Measurements from ENCODE around the gene KRTAP2-4.

KRTAP2-4 gene

GRCh38 chr17:41076788-41077187 lies 11.1 kb upstream of the KRTAP2-4 start:
- H3K4me3 ChIP-seq (ENCODE audit: insufficient read depth, low read length, poor library complexity, severe bottlenecking) = no peak overlapping the region
- H3K9ac ChIP-seq (ENCODE audit: low read length) = no peak overlapping the region
- H3K9me2 ChIP-seq (replicated peaks; ENCODE audit: insufficient read depth, low read length) = no peaks in the 10 kb centered on the region
- H4K20me1 ChIP-seq (ENCODE audit: low read depth, low read length) = no peaks in the 10 kb centered on the region
- no peaks in the 10 kb centered on the region for H3K36me3 ChIP-seq (ENCODE audit: low read length)
- no peak overlapping the region for H3K4me2 ChIP-seq (ENCODE audit: low read depth, low read length, poor library complexity, severe bottlenecking)
- H3K79me2 ChIP-seq (ENCODE audit: insufficient read depth, low read length) = no peaks in the 10 kb centered on the region
- no peaks in the 10 kb centered on the region for H3F3A ChIP-seq (ENCODE audit: insufficient read depth)
- H3K27ac ChIP-seq (ENCODE audit: low read depth, low read length) = no peak overlapping the region
- H3K9me3 ChIP-seq (ENCODE audit: insufficient read depth, low read length) = no peaks in the 10 kb centered on the region
- no peak for TF ChIP-seq CTCF (IDR thresholded peaks at IDR 0.05; ENCODE audit: insufficient read depth, low read length, poor library complexity, severe bottlenecking)
- no peak overlapping the region for H2AFZ ChIP-seq (ENCODE audit: low read depth, low read length, severe bottlenecking)
- H3K27me3 ChIP-seq (ENCODE audit: low read length) = no peaks in the 10 kb centered on the region

DNA sequence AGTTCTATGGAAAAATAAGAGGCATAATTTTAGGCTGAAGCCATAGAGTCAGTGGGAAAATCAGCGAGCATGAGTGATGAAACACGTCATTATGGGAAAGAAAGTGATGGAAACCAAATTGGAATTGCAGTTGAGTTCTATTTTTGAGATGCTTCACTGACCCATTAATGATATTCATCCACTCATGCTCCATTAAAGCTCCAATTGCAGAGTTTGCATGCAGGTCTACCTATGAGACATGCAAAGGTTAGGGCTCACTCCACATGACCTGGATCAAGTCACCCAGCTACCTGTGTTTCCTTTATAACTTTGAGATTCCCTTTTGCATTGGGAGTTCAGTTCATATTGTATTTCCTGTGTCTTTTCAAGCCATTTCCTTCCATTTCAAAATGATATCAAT lies 8.0 kb upstream of the KRTAP2-4 start:
- H3K79me2 ChIP-seq (ENCODE audit: insufficient read depth, low read length) = no peaks in the 10 kb centered on the region
- H3K9ac ChIP-seq (ENCODE audit: low read length) = no peak overlapping the region
- H3K9me3 ChIP-seq (ENCODE audit: insufficient read depth, low read length) = no peaks in the 10 kb centered on the region
- H3K27ac ChIP-seq (ENCODE audit: low read depth, low read length) = no peak overlapping the region
- H3F3A ChIP-seq (ENCODE audit: insufficient read depth) = no peaks in the 10 kb centered on the region
- H2AFZ ChIP-seq (ENCODE audit: low read depth, low read length, severe bottlenecking) = no peak overlapping the region
- TF ChIP-seq EZH2phosphoT487 (conservative IDR thresholded peaks at IDR 0.05; ENCODE audit: low read length) = no peak
- no peak for TF ChIP-seq CTCF (IDR thresholded peaks at IDR 0.05; ENCODE audit: insufficient read depth, low read length, poor library complexity, severe bottlenecking)
- H4K20me1 ChIP-seq (ENCODE audit: low read depth, low read length) = no peaks in the 10 kb centered on the region
- H3K4me3 ChIP-seq (ENCODE audit: insufficient read depth, low read length, poor library complexity, severe bottlenecking) = no peak overlapping the region
- H3K36me3 ChIP-seq (ENCODE audit: low read length) = no peaks in the 10 kb centered on the region
- no peaks in the 10 kb centered on the region for H3K27me3 ChIP-seq (ENCODE audit: low read length)
- H3K4me2 ChIP-seq (ENCODE audit: low read depth, low read length, poor library complexity, severe bottlenecking) = no peak overlapping the region
- no peaks in the 10 kb centered on the region for H3K9me2 ChIP-seq (replicated peaks; ENCODE audit: insufficient read depth, low read length)

GRCh38 chr17:41071606-41072360 lies 6.1 kb upstream of the KRTAP2-4 start:
- no peaks in the 10 kb centered on the region for H3F3A ChIP-seq (ENCODE audit: insufficient read depth)
- no peaks in the 10 kb centered on the region for H3K9me3 ChIP-seq (ENCODE audit: insufficient read depth, low read length)
- no peak overlapping the region for H3K4me3 ChIP-seq (ENCODE audit: insufficient read depth, low read length, poor library complexity, severe bottlenecking)
- H2AFZ ChIP-seq (ENCODE audit: low read depth, low read length, severe bottlenecking) = no peak overlapping the region
- H3K9ac ChIP-seq (ENCODE audit: low read length) = no peak overlapping the region
- H3K36me3 ChIP-seq (ENCODE audit: low read length) = no peaks in the 10 kb centered on the region
- H4K20me1 ChIP-seq (ENCODE audit: low read depth, low read length) = no peaks in the 10 kb centered on the region
- no peaks in the 10 kb centered on the region for H3K27me3 ChIP-seq (ENCODE audit: low read length)
- H3K9me2 ChIP-seq (replicated peaks; ENCODE audit: insufficient read depth, low read length) = no peaks in the 10 kb centered on the region
- no peaks in the 10 kb centered on the region for H3K79me2 ChIP-seq (ENCODE audit: insufficient read depth, low read length)
- H3K4me2 ChIP-seq (ENCODE audit: low read depth, low read length, poor library complexity, severe bottlenecking) = no peak overlapping the region
- no peak overlapping the region for H3K27ac ChIP-seq (ENCODE audit: low read depth, low read length)
- TF ChIP-seq EZH2phosphoT487 (conservative IDR thresholded peaks at IDR 0.05; ENCODE audit: low read length) (no peak), CTCF (IDR thresholded peaks at IDR 0.05; ENCODE audit: insufficient read depth, low read length, poor library complexity, severe bottlenecking) (no peak)
